Uterus (tissue), 4 donors: ENCODE results near the gene ALS2. TPM values are rescaled to one million over a fixed set of nuclear protein-coding genes. Genes with fewer than 3 reads are reported as not detected.
"Not testable (repeated sequence)": the region's sequence is repeated elsewhere in the genome, so short reads cannot be mapped to it uniquely, and the experiment has no call there.

Experiments
- DNase-seq, 2 donors: peaks; one replicate each; pipeline ENCODE4 v3.0.0-alpha.2; 2019 to 2020
- H3K27ac ChIP-seq, 2 donors: fragments of 200-600 bp; sonication (generic); 1 replicate in 1 of 2; 2 replicates in 1 of 2; pipeline ENCODE4 v1.5.1; 2016 to 2018
- H3K27me3 ChIP-seq, 2 donors: fragments of 200-600 bp; sonication (generic); one replicate each; pipeline ENCODE4 v1.5.1; 2018 to 2019; ENCODE audit warnings: control low read depth in 1 of 2
- H3K36me3 ChIP-seq, 2 donors: fragments of 200-600 bp; sonication (generic); one replicate each; pipeline ENCODE4 v1.5.1; 2019; ENCODE audit warnings: control low read depth in 1 of 2
- H3K4me1 ChIP-seq, 2 donors: fragments of 200-600 bp; sonication (generic); one replicate each; pipeline ENCODE4 v1.5.1; 2018 to 2019; ENCODE audit warnings: control low read depth in 1 of 2
- H3K4me3 ChIP-seq, 2 donors: fragments of 200-600 bp; sonication (generic); 1 replicate in 1 of 2; 2 replicates in 1 of 2; pipeline ENCODE4 v1.5.1; 2018 to 2019; ENCODE audit warnings: mild to moderate bottlenecking in 1 of 2
- H3K9me3 ChIP-seq, 2 donors: fragments of 200-600 bp; sonication (generic); one replicate each; pipeline ENCODE4 v1.5.1; 2019; ENCODE audit warnings: control low read depth in 1 of 2
- CTCF ChIP-seq, 4 experiments: fragments of 200-600 bp in 2 of 4; fragments of 450-650 bp in 2 of 4; sonication (generic) in 2 of 4; IDR thresholded peaks; one replicate each; pipeline ENCODE4 v1.5.1; 2016 to 2019; ENCODE audit warnings: antibody characterized with exemption in 4 of 4, mild to moderate bottlenecking in 2 of 4, moderate library complexity in 1 of 4
- POLR2A ChIP-seq, 2 donors: fragments of 450-650 bp; IDR thresholded peaks; one replicate each; pipeline ENCODE4 v1.6.1; 2016; ENCODE audit warnings: antibody characterized with exemption in 2 of 2, mild to moderate bottlenecking in 1 of 2, moderate library complexity in 1 of 2
- intact Hi-C: fragments of 100-400 bp; cut with DNase I; formaldehyde crosslinking; loops from one replicate; pipeline ENCODE4 v1.15.1; 2023; ENCODE audit warnings: low total_unique reads
- total RNA-seq, 4 donors: library from RNA; depleted of rRNA in 3 of 4; stranded (reverse); fragments of >200 nt in 3 of 4; gene quantifications; one replicate each; pipeline versions ENCODE4 v1.1.0 to v1.2.4, GENCODE V29; 2014 to 2023
- donor health status: DM: yes; HTN: yes; CAD: no.

The ALS2 gene
- total RNA-seq, 4 donors from 2014 or later = 8.2 to 27.2 (median 23.5) TPM

GRCh38 chr2:201808027-201808426 lies 27.3 kb upstream of the ALS2 start:
- Histone ChIP-seq H3K9me3 (no peaks in the 10 kb centered on the region), H3K4me1 (no peaks in the 10 kb centered on the region), H3K27me3 (no peaks in the 10 kb centered on the region), H3K4me3 (no peak overlapping the region), H3K36me3 (no peaks in the 10 kb centered on the region), H3K27ac (peak overlapping the region; percentile 55 to 62)
- no peak for DNase-seq
- intact Hi-C loops = no loop called here
- TF ChIP-seq POLR2A (IDR thresholded peaks at IDR 0.05) = no peak
- TF ChIP-seq CTCF (IDR thresholded peaks at IDR 0.05) = no peak

DNA sequence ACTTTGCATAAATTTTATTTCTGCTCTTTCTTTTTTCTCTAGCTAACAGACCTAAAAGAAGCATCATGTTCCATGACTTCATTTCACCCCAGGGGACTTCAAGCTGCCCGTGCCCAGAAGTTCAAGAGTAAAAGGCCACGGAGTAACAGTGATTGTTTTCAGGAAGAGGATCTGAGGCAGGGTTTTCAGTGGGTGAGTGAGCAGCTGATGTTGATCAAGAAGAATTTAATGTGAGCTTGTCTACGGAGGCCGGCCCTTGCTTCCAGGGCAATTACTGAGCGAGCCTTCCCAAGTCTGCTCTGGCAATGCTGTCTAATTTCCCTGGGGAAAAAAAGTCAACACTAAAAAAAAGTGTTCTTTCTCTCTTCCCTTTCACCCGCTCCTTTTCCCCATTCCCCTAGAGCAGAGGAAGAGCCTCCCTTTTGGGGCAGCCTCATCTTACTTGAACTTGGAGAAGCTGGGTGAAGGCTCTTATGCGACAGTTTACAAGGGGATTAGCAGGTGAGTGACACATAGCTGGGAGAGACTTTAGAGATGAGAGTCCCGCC lies 26.8 kb upstream of the ALS2 start:
- TF ChIP-seq CTCF (IDR thresholded peaks at IDR 0.05) = no peak
- TF ChIP-seq POLR2A (IDR thresholded peaks at IDR 0.05) = no peak
- H3K27me3 ChIP-seq = no peaks in the 10 kb centered on the region
- no peaks in the 10 kb centered on the region for H3K36me3 ChIP-seq
- no peak overlapping the region for H3K4me3 ChIP-seq
- H3K27ac ChIP-seq = peak overlapping the region; percentile 55 to 62
- H3K9me3 ChIP-seq = no peaks in the 10 kb centered on the region
- DNase-seq = peak; percentile 35 to 45
- no peaks in the 10 kb centered on the region for H3K4me1 ChIP-seq
- intact Hi-C loops = no loop called here

GRCh38 chr2:201806442-201807170 lies 25.9 kb upstream of the ALS2 start, which contains the start of gene CDK15:
TSS of gene CDK15 (plus strand) at chr2:201806537. CDS start at chr2:201806665, 128 bp downstream.
- Histone ChIP-seq H3K36me3 (no peaks in the 10 kb centered on the region), H3K27ac (peak within 1 kb of the TSS; percentile 55 to 62), H3K27me3 (no peaks in the 10 kb centered on the region), H3K9me3 (no peaks in the 10 kb centered on the region), H3K4me3 (peak within 1 kb of the TSS in 1 of 2 donors; percentile 15), H3K4me1 (no peaks in the 10 kb centered on the region)
- no peak for TF ChIP-seq POLR2A (IDR thresholded peaks at IDR 0.05)
- no peak for TF ChIP-seq CTCF (IDR thresholded peaks at IDR 0.05)
- DNase-seq = peak in 1 of 2 donors; percentile 19
- intact Hi-C loops = no loop called here

GRCh38 chr2:201798914-201799285 lies 18.2 kb upstream of the ALS2 start:
- H3K27ac ChIP-seq, H3K27me3 ChIP-seq, DNase-seq, H3K4me3 ChIP-seq, H3K36me3 ChIP-seq, H3K9me3 ChIP-seq, H3K4me1 ChIP-seq: not testable (repeated sequence)
- intact Hi-C loops = loop anchor here (10.0 kb wide), 1 partner anchor 376 kb away; no protein-coding TSS in a partner anchor

- no peak for DNase-seq
- TF ChIP-seq POLR2A (IDR thresholded peaks at IDR 0.05) (no peak), CTCF (IDR thresholded peaks at IDR 0.05) (no peak)
- H3K4me1 ChIP-seq = no peaks in the 10 kb centered on the region
- no peak overlapping the region for H3K4me3 ChIP-seq
- no peak overlapping the region for H3K27ac ChIP-seq
- intact Hi-C loops = loop anchor here (10.0 kb wide), 1 partner anchor 376 kb away; no protein-coding TSS in a partner anchor
- H3K36me3 ChIP-seq = no peaks in the 10 kb centered on the region
- H3K27me3 ChIP-seq = no peaks in the 10 kb centered on the region
- no peaks in the 10 kb centered on the region for H3K9me3 ChIP-seq
Measured at GRCh38 chr2:201798252-201798913, 17.6 kb upstream of the ALS2 start.
